BJ (cell line): Measurements from ENCODE around the gene TAF6. TPM values are rescaled to one million over a fixed set of nuclear protein-coding genes. Genes with fewer than 3 reads are reported as not detected.

Experiments
- CTCF ChIA-PET: fragments of 350-600 bp; formaldehyde crosslinking; extraction: SDS; loops from one replicate; lab custom pipeline; 2021; ENCODE audit warnings: antibody characterized with exemption, inconsistent platforms; lab: Yijun Ruan, JAX
- POLR2A ChIA-PET: fragments of 300-600 bp; sonication (Branson Sonifier 250); formaldehyde crosslinking; extraction: SDS; loops from one replicate; lab custom pipeline; 2021; ENCODE audit warnings: antibody characterized with exemption; lab: Charles Lee
- DNase-seq: peaks from one replicate; pipeline ENCODE4 v3.0.0-alpha.2; 2011; ENCODE audit warnings: low read depth
- H3K27me3 ChIP-seq: 2 replicates; pipeline ENCODE4 v1.6.0; 2011; ENCODE audit warnings: low read length; ENCODE audit not compliant: control insufficient read depth, insufficient read depth
- H3K36me3 ChIP-seq: 2 replicates; pipeline ENCODE4 v1.5.1; 2011; ENCODE audit warnings: low read length; ENCODE audit not compliant: control insufficient read depth, insufficient read depth
- H3K4me3 ChIP-seq: 2 replicates; pipeline ENCODE4 v1.5.1; 2011; ENCODE audit warnings: low read depth, mild to moderate bottlenecking, control low read depth, low read length
- CTCF ChIP-seq: IDR thresholded peaks from 2 replicates; pipeline ENCODE4 v1.5.1; 2011; ENCODE audit warnings: low read depth, mild to moderate bottlenecking, control low read depth, inconsistent platforms, low read length, moderate library complexity; ENCODE audit not compliant: insufficient read depth
- polyA plus RNA-seq: library from polyadenylated mRNA; depleted of rRNA; stranded (reverse); fragments of >200 nt; gene quantifications from 2 replicates; pipeline ENCODE4 v1.2.3, GENCODE V29; 2011

Gene TAF6
- polyA plus RNA-seq, 1 experiment = 39.5 TPM

GRCh38 chr7:100122067-100122466 lies 2.9 kb upstream of the TAF6 start:
- no peak for DNase-seq
- no peak for TF ChIP-seq CTCF
- Histone ChIP-seq H3K27me3 (no peaks in the 10 kb centered on the region), H3K4me3 (no peak overlapping the region), H3K36me3 (0 out of 2 replicates have a peak, but pooled peaks cover 2% of the 10 kb centered on the region)
- POLR2A ChIA-PET = no interaction called here
- CTCF ChIA-PET = interaction anchor here (1.1 to 2.1 kb wide), 2 partner anchors 10 to 12 kb away, joined by 3 to 4 read pairs; no protein-coding TSS in a partner anchor

- Histone ChIP-seq H3K27me3 (no peaks in the 10 kb centered on the region), H3K4me3 (peak overlapping the region; percentile 66), H3K36me3 (0 out of 2 replicates have a peak, but pooled peaks cover 2% of the 10 kb centered on the region)
- DNase-seq = no peak
- no peak for TF ChIP-seq CTCF
- CTCF ChIA-PET = interaction anchor here (1.0 kb wide), 1 partner anchor 129 kb away, joined by 3 read pairs; no protein-coding TSS in a partner anchor
- POLR2A ChIA-PET = interaction anchor here (1.0 kb wide), 1 partner anchor 20 kb away, joined by 4 read pairs; no protein-coding TSS in a partner anchor
These were observed 1.5 kb upstream of the TAF6 start for GRCh38 chr7:100120733-100121036.

- Histone ChIP-seq H3K4me3 (peak overlapping the region; percentile 66), H3K36me3 (0 out of 2 replicates have a peak, but pooled peaks cover 2% of the 10 kb centered on the region), H3K27me3 (no peaks in the 10 kb centered on the region)
- POLR2A ChIA-PET = no interaction called here
- peak; percentile 18 for DNase-seq
- no peak for TF ChIP-seq CTCF
- CTCF ChIA-PET = interaction anchor here (1.0 kb wide), 1 partner anchor 128 kb away, joined by 3 read pairs; no protein-coding TSS in a partner anchor
These were observed 993 bp upstream of the TAF6 start for GRCh38 chr7:100119970-100120732.

- ChIA-PET POLR2A (no interaction called here), CTCF (no interaction called here)
- Histone ChIP-seq H3K4me3 (peak overlapping the region; percentile 78), H3K27me3 (no peaks in the 10 kb centered on the region), H3K36me3 (peaks cover 9% of the 10 kb centered on the region)
- no peak for TF ChIP-seq CTCF
- DNase-seq = no peak
These were observed 628 bp downstream of the TAF6 start for GRCh38 chr7:100118388-100119071.

GRCh38 chr7:100115026-100115425 lies 4.1 kb downstream of the TAF6 start:
- no peak for TF ChIP-seq CTCF
- H3K36me3 ChIP-seq = peaks cover 22% of the 10 kb centered on the region
- DNase-seq = no peak
- no peak overlapping the region for H3K4me3 ChIP-seq
- ChIA-PET POLR2A (no interaction called here), CTCF (interaction anchor here (0.6 kb wide), 1 partner anchor 9 kb away, joined by 4 read pairs; no protein-coding TSS in a partner anchor)
- no peaks in the 10 kb centered on the region for H3K27me3 ChIP-seq
